OCI-M1 (cell line): Measurements from ENCODE around the gene CCL19.
"Not testable (repeated sequence)": the region's sequence is repeated elsewhere in the genome, so short reads cannot be mapped to it uniquely, and the experiment has no call there.

Experiments
- DNase-seq: peaks from one replicate; lab custom pipeline; 2025; lab: John Stamatoyannopoulos, UW

Gene CCL19

GRCh38 chr9:34690983-34691935 is at the start of gene CCL19:
TSS of gene CCL19 (minus strand) at chr9:34691276. CDS start at chr9:34691139, 137 bp downstream.
- DNase-seq, result no peak

- DNase-seq, result not testable (repeated sequence)
These were observed 49.1 kb upstream of the CCL19 start for GRCh38 chr9:34740176-34740575.

GRCh38 chr9:34737677-34738260 is 46.7 kb upstream of the CCL19 start:
- no peak for DNase-seq

- DNase-seq, result no peak
These were observed 43.6 kb upstream of the CCL19 start for GRCh38 chr9:34734720-34735119.

GRCh38 chr9:34732886-34733285 is 41.8 kb upstream of the CCL19 start:
- no peak for DNase-seq

- no peak for DNase-seq
These were observed 41.4 kb upstream of the CCL19 start for GRCh38 chr9:34732478-34732877.

GRCh38 chr9:34723141-34723540 is 32.1 kb upstream of the CCL19 start:
- no peak for DNase-seq

GRCh38 chr9:34719769-34720025 is 28.6 kb upstream of the CCL19 start:
- DNase-seq, result not testable (repeated sequence)

GRCh38 chr9:34719021-34719768 is 28.1 kb upstream of the CCL19 start:
- DNase-seq, result no peak

GRCh38 chr9:34717996-34718614 is 27.0 kb upstream of the CCL19 start:
- no peak for DNase-seq

- no peak for DNase-seq
These were observed 25.6 kb upstream of the CCL19 start for GRCh38 chr9:34716711-34717110.

- no peak for DNase-seq
These were observed 24.7 kb upstream of the CCL19 start for GRCh38 chr9:34715639-34716215.

- DNase-seq, result no peak
These were observed 22.9 kb upstream of the CCL19 start for GRCh38 chr9:34714007-34714406.

GRCh38 chr9:34712140-34712539 is 21.1 kb upstream of the CCL19 start:
- no peak for DNase-seq

GRCh38 chr9:34710023-34710422 is 18.9 kb upstream of the CCL19 start, which contains the start of gene CCL21:
TSS of gene CCL21 (minus strand) at chr9:34710136. CDS start at chr9:34710066, 70 bp downstream.
- DNase-seq, result no peak

- DNase-seq, result no peak
These were observed 18.3 kb upstream of the CCL19 start for GRCh38 chr9:34709196-34709978.

GRCh38 chr9:34707130-34707529 is 16.1 kb upstream of the CCL19 start:
- no peak for DNase-seq

GRCh38 chr9:34701769-34702736 is 11.0 kb upstream of the CCL19 start:
- peak; percentile 81 for DNase-seq

GRCh38 chr9:34701023-34701768 is 10.1 kb upstream of the CCL19 start:
- peak; percentile 50 for DNase-seq
